ENCODE data around the gene ZNF423.

GRCh38 chr16:49647673-49648072 is 208.2 kb downstream of the ZNF423 start:
- TF ChIP-seq CTCF (IDR thresholded peaks at IDR 0.05) (no peak), POLR2A (IDR thresholded peaks at IDR 0.05) (no peak)
